Loucy (cell line): ENCODE results near the gene LONP2.

Experiments used
- H2AFZ ChIP-seq: fragments of 200-600 bp; sonication (generic); 2 replicates; pipeline ENCODE4 v1.6.0; 2016; ENCODE audit warnings: antibody characterized with exemption, mild to moderate bottlenecking, low read length, moderate library complexity
- H3F3A ChIP-seq: fragments of 200-600 bp; 2 replicates; pipeline ENCODE4 v1.6.0; 2016; ENCODE audit warnings: antibody characterized with exemption, low read depth, mild to moderate bottlenecking
- H3K27me3 ChIP-seq: fragments of 200-600 bp; sonication (generic); 2 replicates; pipeline ENCODE4 v1.6.1; 2014; ENCODE audit warnings: low read length, mild to moderate bottlenecking; ENCODE audit not compliant: insufficient read depth, poor library complexity, severe bottlenecking
- H3K36me3 ChIP-seq: fragments of 200-600 bp; sonication (generic); 2 replicates; pipeline ENCODE4 v1.6.1; 2016; ENCODE audit warnings: low read length; ENCODE audit not compliant: insufficient read depth
- H3K4me1 ChIP-seq: fragments of 200-600 bp; sonication (generic); 2 replicates; pipeline ENCODE4 v1.5.1; 2014; ENCODE audit warnings: low read length, mild to moderate bottlenecking; ENCODE audit not compliant: insufficient read depth, poor library complexity, severe bottlenecking
- H3K4me2 ChIP-seq: fragments of 200-600 bp; sonication (generic); 2 replicates; pipeline ENCODE4 v1.6.0; 2014; ENCODE audit warnings: antibody characterized with exemption, low read length, low read depth, mild to moderate bottlenecking; ENCODE audit not compliant: poor library complexity, severe bottlenecking
- H3K4me3 ChIP-seq: fragments of 200-600 bp; sonication (generic); 2 replicates; pipeline ENCODE4 v1.5.1; 2014; ENCODE audit warnings: low read length, mild to moderate bottlenecking, mixed read lengths; ENCODE audit not compliant: poor library complexity, severe bottlenecking
- H3K79me2 ChIP-seq: fragments of 200-600 bp; sonication (generic); 2 replicates; pipeline ENCODE4 v1.6.1; 2014; ENCODE audit warnings: low read length; ENCODE audit not compliant: insufficient read depth
- H3K9ac ChIP-seq: fragments of 200-600 bp; sonication (generic); 2 replicates; pipeline ENCODE4 v1.6.0; 2014; ENCODE audit warnings: mild to moderate bottlenecking, low read depth, low read length, moderate library complexity; ENCODE audit not compliant: poor library complexity, severe bottlenecking
- H3K9me2 ChIP-seq: fragments of 200-600 bp; sonication (generic); replicated peaks from 2 replicates; pipeline ENCODE4 v1.6.1; 2016; ENCODE audit warnings: low read depth, low read length, mixed read lengths
- H3K9me3 ChIP-seq: fragments of 200-600 bp; sonication (generic); 2 replicates; pipeline ENCODE4 v1.6.1; 2014; ENCODE audit warnings: mild to moderate bottlenecking, antibody characterized with exemption, low read length, low read depth; ENCODE audit not compliant: insufficient read depth
- H4K20me1 ChIP-seq: fragments of 200-600 bp; sonication (generic); 2 replicates; pipeline ENCODE4 v1.6.0; 2014; ENCODE audit warnings: antibody characterized with exemption, low read length, mild to moderate bottlenecking; ENCODE audit not compliant: insufficient read depth, poor library complexity, severe bottlenecking
- EZH2phosphoT487 ChIP-seq: fragments of 200-600 bp; IDR thresholded peaks from 2 replicates; pipeline ENCODE4 v1.6.1; 2018; ENCODE audit warnings: antibody characterized with exemption, mild to moderate bottlenecking, moderate library complexity, borderline replicate concordance
- TF ChIP-seq, protein P1 (sequence below): fragments of 200-600 bp; sonication (generic); conservative IDR thresholded peaks from 2 replicates; pipeline ENCODE4 v1.5.1; 2014; ENCODE audit warnings: mild to moderate bottlenecking, antibody characterized with exemption, low read length

Gene LONP2

DNA sequence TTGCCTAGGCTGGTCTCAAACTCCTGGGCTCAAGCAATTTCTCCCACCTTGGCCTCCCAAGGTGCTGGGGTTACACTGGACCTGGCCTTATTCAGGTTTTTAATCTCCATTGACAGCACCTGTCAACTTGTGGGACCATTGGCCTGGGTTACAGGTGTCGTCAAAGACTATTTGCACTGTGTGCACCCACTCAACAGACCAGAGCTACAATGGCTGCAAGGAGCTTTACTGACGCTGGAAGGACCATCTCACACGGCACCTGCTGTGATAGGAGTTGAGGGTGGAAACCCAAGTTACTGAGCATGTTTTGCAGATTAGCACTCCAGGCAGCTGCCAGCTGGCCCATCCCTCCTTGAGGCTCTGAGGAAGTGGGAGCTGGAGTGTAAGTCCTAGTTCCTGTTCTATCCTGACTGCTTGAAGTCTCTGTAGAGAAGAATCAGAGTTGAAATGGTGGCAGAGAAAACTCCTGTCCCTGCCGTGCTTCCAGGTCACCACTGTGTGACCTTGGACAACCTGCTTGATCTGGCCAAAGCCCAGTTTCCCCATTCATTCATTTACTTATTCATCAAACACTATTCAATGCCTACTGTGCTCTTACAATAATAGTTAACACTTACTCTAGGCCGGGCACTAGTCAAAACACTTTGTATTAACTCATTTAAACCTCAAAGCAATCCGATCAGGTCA is 42.4 kb upstream of the LONP2 start:
- H3K9me3 ChIP-seq = no peaks in the 10 kb centered on the region
- H2AFZ ChIP-seq = no peak overlapping the region
- H4K20me1 ChIP-seq = no peaks in the 10 kb centered on the region
- H3K4me3 ChIP-seq = no peak overlapping the region
- TF ChIP-seq, protein P1, sequence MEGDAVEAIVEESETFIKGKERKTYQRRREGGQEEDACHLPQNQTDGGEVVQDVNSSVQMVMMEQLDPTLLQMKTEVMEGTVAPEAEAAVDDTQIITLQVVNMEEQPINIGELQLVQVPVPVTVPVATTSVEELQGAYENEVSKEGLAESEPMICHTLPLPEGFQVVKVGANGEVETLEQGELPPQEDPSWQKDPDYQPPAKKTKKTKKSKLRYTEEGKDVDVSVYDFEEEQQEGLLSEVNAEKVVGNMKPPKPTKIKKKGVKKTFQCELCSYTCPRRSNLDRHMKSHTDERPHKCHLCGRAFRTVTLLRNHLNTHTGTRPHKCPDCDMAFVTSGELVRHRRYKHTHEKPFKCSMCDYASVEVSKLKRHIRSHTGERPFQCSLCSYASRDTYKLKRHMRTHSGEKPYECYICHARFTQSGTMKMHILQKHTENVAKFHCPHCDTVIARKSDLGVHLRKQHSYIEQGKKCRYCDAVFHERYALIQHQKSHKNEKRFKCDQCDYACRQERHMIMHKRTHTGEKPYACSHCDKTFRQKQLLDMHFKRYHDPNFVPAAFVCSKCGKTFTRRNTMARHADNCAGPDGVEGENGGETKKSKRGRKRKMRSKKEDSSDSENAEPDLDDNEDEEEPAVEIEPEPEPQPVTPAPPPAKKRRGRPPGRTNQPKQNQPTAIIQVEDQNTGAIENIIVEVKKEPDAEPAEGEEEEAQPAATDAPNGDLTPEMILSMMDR = no peak
- TF ChIP-seq EZH2phosphoT487 = no peak
- no peaks in the 10 kb centered on the region for H3K4me1 ChIP-seq
- no peaks in the 10 kb centered on the region for H3K79me2 ChIP-seq
- H3K9me2 ChIP-seq = no peaks in the 10 kb centered on the region
- H3K4me2 ChIP-seq = no peak overlapping the region
- no peaks in the 10 kb centered on the region for H3F3A ChIP-seq
- H3K27me3 ChIP-seq = no peaks in the 10 kb centered on the region
- no peaks in the 10 kb centered on the region for H3K36me3 ChIP-seq
- no peak overlapping the region for H3K9ac ChIP-seq

DNA sequence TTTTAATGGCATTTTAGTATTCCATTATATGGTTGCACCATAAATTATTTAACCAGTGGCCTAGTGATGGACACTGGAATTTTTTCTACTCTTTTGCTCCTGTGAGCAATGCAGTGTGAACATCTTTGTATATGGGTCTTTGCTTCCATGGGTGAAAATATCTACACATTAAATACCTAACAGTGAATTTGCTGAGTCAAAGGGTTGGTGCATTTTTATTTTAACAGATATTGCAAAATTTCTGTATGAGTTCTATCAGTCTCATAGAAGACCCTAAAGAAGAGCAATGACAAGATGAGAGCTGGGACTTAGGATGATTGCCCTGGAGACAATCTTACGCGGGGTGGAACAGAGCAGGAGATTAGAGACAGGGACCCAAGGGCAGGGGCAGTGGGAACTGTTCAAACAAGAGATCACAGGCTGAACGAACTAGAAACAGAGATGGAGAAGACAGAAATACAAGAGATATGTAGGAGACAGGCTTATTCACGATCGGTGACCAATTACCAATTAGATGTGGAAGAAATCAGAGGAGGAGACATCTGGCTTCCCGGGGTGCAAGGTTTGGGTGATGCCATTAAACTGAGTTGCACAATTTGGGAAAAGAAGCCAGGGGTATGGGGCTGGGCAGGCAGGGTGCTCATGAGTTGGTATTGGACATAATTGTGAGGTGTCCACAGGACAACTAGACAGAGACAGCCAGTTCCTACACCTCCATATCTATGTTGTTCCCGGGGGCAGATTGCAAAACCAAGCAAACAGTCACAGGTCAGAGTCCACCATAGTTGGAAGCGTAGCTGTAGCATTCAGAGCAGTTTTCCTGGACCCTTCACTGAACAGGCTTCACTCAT is 39.9 kb upstream of the LONP2 start:
- no peaks in the 10 kb centered on the region for H3K9me3 ChIP-seq
- H3K27me3 ChIP-seq = no peaks in the 10 kb centered on the region
- H4K20me1 ChIP-seq = no peaks in the 10 kb centered on the region
- H3F3A ChIP-seq = no peaks in the 10 kb centered on the region
- no peaks in the 10 kb centered on the region for H3K79me2 ChIP-seq
- no peak overlapping the region for H3K4me3 ChIP-seq
- no peaks in the 10 kb centered on the region for H3K4me1 ChIP-seq
- no peak overlapping the region for H2AFZ ChIP-seq
- no peaks in the 10 kb centered on the region for H3K36me3 ChIP-seq
- TF ChIP-seq, protein P1 = no peak
- TF ChIP-seq EZH2phosphoT487 = no peak
- H3K4me2 ChIP-seq = no peak overlapping the region
- H3K9me2 ChIP-seq = no peaks in the 10 kb centered on the region
- H3K9ac ChIP-seq = no peak overlapping the region

DNA sequence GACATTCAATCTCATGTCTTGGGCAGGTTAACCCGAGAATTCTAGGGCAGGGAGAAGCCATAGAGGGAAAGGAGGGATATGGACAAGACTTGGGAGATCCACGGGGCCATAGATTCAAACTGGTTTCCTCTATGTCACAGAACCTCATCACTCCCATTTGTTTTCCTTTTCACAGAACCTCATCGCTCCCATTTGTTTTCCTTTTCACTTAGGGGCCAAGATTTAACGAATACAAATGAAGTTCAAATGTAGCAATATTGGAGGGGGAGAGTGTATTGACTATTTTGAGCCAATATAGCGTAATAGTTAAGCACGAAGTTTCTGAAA is 39.3 kb upstream of the LONP2 start:
- Histone ChIP-seq H3K36me3 (no peaks in the 10 kb centered on the region), H3K4me1 (no peaks in the 10 kb centered on the region), H3K27me3 (no peaks in the 10 kb centered on the region), H3K9me3 (no peaks in the 10 kb centered on the region), H3F3A (no peaks in the 10 kb centered on the region), H2AFZ (no peak overlapping the region), H3K9me2 (no peaks in the 10 kb centered on the region), H3K4me2 (no peak overlapping the region), H3K79me2 (no peaks in the 10 kb centered on the region), H3K9ac (no peak overlapping the region), H3K4me3 (no peak overlapping the region), H4K20me1 (no peaks in the 10 kb centered on the region)
- TF ChIP-seq, protein P1 = no peak
- TF ChIP-seq EZH2phosphoT487 = no peak
